Gastrocnemius medialis (tissue), 4 donors: ENCODE data around the gene UBE2G2.

Source experiments
- CTCF ChIP-seq, 5 experiments: fragments of 450-650 bp in 3 of 5; fragments of 200-600 bp in 2 of 5; sonication (generic) in 2 of 5; IDR thresholded peaks in 4 of 5; conservative IDR thresholded peaks in 1 of 5; 1 replicate in 4 of 5; 2 replicates in 1 of 5; pipeline ENCODE4 v1.5.1; 2016 to 2019; ENCODE audit warnings: antibody characterized with exemption in 5 of 5, mild to moderate bottlenecking in 3 of 5, moderate library complexity in 3 of 5
- POLR2A ChIP-seq, 2 donors: fragments of 450-650 bp; IDR thresholded peaks; one replicate each; pipeline ENCODE4 v1.6.1; 2017; ENCODE audit warnings: antibody characterized with exemption in 2 of 2, mild to moderate bottlenecking in 2 of 2, moderate library complexity in 2 of 2

GRCh38 chr21:44748621-44749020 lies 53.0 kb downstream of the UBE2G2 start:
- TF ChIP-seq POLR2A (IDR thresholded peaks at IDR 0.05) (no peak), CTCF (IDR thresholded peaks at IDR 0.05 in 4 of 5, conservative IDR thresholded peaks at IDR 0.05 in 1 of 5) (no peak)
